ENCODE data around the gene MECR.

MECR gene

GRCh38 chr1:29197993-29198392 is 32.7 kb downstream of the MECR start:
- H3K4me3 ChIP-seq (replicated peaks in 1 of 2; ENCODE audit: low read depth in 2 of 2, low read length in 2 of 2) = no peak overlapping the region
- no peak for TF ChIP-seq CTCF (IDR thresholded peaks at IDR 0.05; ENCODE audit: low read depth, low read length)
- no peak for DNase-seq (ENCODE audit: low read depth in 2 of 2)

- DNase-seq (ENCODE audit: low read depth in 2 of 2) = peak; percentile 46 to 58
- peak; percentile 41 for TF ChIP-seq CTCF (IDR thresholded peaks at IDR 0.05; ENCODE audit: low read depth, low read length)
- no peak overlapping the region for H3K4me3 ChIP-seq (replicated peaks in 1 of 2; ENCODE audit: low read depth in 2 of 2, low read length in 2 of 2)
Observed at GRCh38 chr1:29197590-29197924, 33.2 kb downstream of the MECR start.

- peak in 1 of 2 donors; percentile 64 for DNase-seq (ENCODE audit: low read depth in 2 of 2)
- TF ChIP-seq CTCF (IDR thresholded peaks at IDR 0.05; ENCODE audit: low read depth, low read length) = no peak
- H3K4me3 ChIP-seq (replicated peaks in 1 of 2; ENCODE audit: low read depth in 2 of 2, low read length in 2 of 2) = no peak overlapping the region
Observed at GRCh38 chr1:29196863-29197589, 33.7 kb downstream of the MECR start.

- no peak for TF ChIP-seq CTCF (IDR thresholded peaks at IDR 0.05; ENCODE audit: low read depth, low read length)
- DNase-seq (ENCODE audit: low read depth in 2 of 2) = no peak
- no peak overlapping the region for H3K4me3 ChIP-seq (replicated peaks in 1 of 2; ENCODE audit: low read depth in 2 of 2, low read length in 2 of 2)
Observed at GRCh38 chr1:29195881-29196291, 34.8 kb downstream of the MECR start.

- no peak overlapping the region for H3K4me3 ChIP-seq (replicated peaks in 1 of 2; ENCODE audit: low read depth in 2 of 2, low read length in 2 of 2)
- no peak for TF ChIP-seq CTCF (IDR thresholded peaks at IDR 0.05; ENCODE audit: low read depth, low read length)
- DNase-seq (ENCODE audit: low read depth in 2 of 2) = no peak
Observed at GRCh38 chr1:29193879-29194455, 36.8 kb downstream of the MECR start.

- H3K4me3 ChIP-seq (replicated peaks in 1 of 2; ENCODE audit: low read depth in 2 of 2, low read length in 2 of 2) = no peak overlapping the region
- TF ChIP-seq CTCF (IDR thresholded peaks at IDR 0.05; ENCODE audit: low read depth, low read length) = no peak
- DNase-seq (ENCODE audit: low read depth in 2 of 2) = no peak
Observed at GRCh38 chr1:29190718-29191117, 40.0 kb downstream of the MECR start.

All from cardiac fibroblast (primary cell).